ENCODE results near the gene CCNY. TPM values are rescaled to one million over a fixed set of nuclear protein-coding genes. Genes with fewer than 3 reads are reported as not detected.

Gene CCNY
- total RNA-seq, 1 donor = 35.0 TPM

DNA sequence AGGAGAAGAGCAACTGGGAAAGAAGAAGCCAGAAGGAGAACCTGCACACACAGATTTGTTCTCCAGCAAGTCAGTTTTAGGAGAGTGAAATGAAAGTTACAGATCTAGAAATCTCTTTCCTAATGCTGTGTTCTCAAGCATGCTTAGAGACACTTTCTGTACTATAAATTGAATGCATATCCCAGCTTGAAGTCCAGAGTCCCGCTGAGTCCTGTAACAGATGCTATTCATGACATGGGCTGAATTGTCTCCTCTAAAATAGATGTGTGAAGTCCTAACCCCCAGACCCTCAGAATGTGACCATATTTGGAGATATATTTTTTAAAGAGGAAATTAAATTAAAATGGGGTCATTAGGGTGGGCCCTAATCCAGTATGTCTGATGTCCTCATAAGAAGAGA lies 222.0 kb downstream of the CCNY start:
- no peak overlapping the region for H3K4me3 ChIP-seq (ENCODE audit: low read depth, low read length)
- TF ChIP-seq, protein P1, sequence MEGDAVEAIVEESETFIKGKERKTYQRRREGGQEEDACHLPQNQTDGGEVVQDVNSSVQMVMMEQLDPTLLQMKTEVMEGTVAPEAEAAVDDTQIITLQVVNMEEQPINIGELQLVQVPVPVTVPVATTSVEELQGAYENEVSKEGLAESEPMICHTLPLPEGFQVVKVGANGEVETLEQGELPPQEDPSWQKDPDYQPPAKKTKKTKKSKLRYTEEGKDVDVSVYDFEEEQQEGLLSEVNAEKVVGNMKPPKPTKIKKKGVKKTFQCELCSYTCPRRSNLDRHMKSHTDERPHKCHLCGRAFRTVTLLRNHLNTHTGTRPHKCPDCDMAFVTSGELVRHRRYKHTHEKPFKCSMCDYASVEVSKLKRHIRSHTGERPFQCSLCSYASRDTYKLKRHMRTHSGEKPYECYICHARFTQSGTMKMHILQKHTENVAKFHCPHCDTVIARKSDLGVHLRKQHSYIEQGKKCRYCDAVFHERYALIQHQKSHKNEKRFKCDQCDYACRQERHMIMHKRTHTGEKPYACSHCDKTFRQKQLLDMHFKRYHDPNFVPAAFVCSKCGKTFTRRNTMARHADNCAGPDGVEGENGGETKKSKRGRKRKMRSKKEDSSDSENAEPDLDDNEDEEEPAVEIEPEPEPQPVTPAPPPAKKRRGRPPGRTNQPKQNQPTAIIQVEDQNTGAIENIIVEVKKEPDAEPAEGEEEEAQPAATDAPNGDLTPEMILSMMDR (IDR thresholded peaks at IDR 0.05; ENCODE audit: insufficient read depth, low read depth, low read length) = no peak
- no peak for DNase-seq (ENCODE audit: low read depth)

GRCh38 chr10:35559416-35559815 lies 223.1 kb downstream of the CCNY start:
- TF ChIP-seq, protein P1 (IDR thresholded peaks at IDR 0.05; ENCODE audit: insufficient read depth, low read depth, low read length) = no peak
- no peak overlapping the region for H3K4me3 ChIP-seq (ENCODE audit: low read depth, low read length)
- no peak for DNase-seq (ENCODE audit: low read depth)

GRCh38 chr10:35561715-35562114 lies 225.4 kb downstream of the CCNY start:
- H3K4me3 ChIP-seq (ENCODE audit: low read depth, low read length) = no peak overlapping the region
- no peak for DNase-seq (ENCODE audit: low read depth)
- TF ChIP-seq, protein P1 (IDR thresholded peaks at IDR 0.05; ENCODE audit: insufficient read depth, low read depth, low read length) = no peak

- no peak overlapping the region for H3K4me3 ChIP-seq (ENCODE audit: low read depth, low read length)
- DNase-seq (ENCODE audit: low read depth) = no peak
- TF ChIP-seq, protein P1 (IDR thresholded peaks at IDR 0.05; ENCODE audit: insufficient read depth, low read depth, low read length) = no peak
These were observed 226.1 kb downstream of the CCNY start for GRCh38 chr10:35562427-35562826.

DNA sequence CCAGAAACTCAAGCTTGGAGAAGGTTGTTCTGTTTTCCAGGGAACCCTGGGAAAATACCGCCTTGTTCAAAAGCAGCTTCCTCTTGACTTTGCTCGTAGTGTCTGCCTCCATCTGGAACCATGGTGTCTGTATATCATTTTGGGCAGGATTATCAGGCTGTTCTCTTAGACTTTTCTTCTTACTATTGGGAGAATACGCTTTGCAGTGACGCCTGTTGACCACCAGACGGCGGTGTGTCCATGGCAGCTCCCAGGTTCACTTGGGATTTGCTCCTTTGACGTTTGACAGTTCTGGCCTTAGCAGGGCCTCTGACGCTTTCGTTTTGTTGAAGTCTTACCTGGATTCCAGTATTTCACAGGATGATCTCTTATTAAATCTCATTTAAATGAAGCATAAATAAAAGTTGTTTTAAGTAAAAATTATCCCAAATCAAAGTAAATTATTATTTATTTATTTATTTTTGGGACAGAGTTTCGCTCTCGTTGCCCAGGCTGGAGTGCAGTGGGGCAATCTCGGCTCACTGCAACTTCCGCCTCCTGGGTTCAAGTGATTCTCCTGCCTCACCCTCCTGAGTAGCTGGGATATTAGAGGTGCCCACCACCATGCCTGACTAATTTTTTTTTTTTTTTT lies 227.1 kb downstream of the CCNY start:
- TF ChIP-seq, protein P1 (IDR thresholded peaks at IDR 0.05; ENCODE audit: insufficient read depth, low read depth, low read length) = peak; percentile 100
- DNase-seq (ENCODE audit: low read depth) = peak; percentile 71
- H3K4me3 ChIP-seq (ENCODE audit: low read depth, low read length) = no peak overlapping the region

GRCh38 chr10:35564341-35564968 lies 228.1 kb downstream of the CCNY start:
- DNase-seq (ENCODE audit: low read depth) = peak; percentile 55
- TF ChIP-seq, protein P1 (IDR thresholded peaks at IDR 0.05; ENCODE audit: insufficient read depth, low read depth, low read length) = no peak
- no peak overlapping the region for H3K4me3 ChIP-seq (ENCODE audit: low read depth, low read length)

Measured in fibroblast of villous mesenchyme (primary cell).